GM18951 (cell line): ENCODE data around the gene PEX12.
A peak's percentile ranks its signal among the peaks of the same experiment; 100 is the strongest.
"Not testable (repeated sequence)": the region's sequence is repeated elsewhere in the genome, so short reads cannot be mapped to it uniquely, and the experiment has no call there.

Source experiments
- POLR2A ChIP-seq: IDR thresholded peaks from 4 replicates; pipeline ENCODE4 v1.6.1; 2011; ENCODE audit warnings: mild to moderate bottlenecking; ENCODE audit not compliant: insufficient read length, insufficient read depth; ENCODE audit errors: extremely low read depth
- in situ Hi-C: fragments of 300-500 bp; cut with MboI; formaldehyde crosslinking; loops from one replicate; pipeline ENCODE4 v1.12.0; 2022; ENCODE audit warnings: low sequenced_read_pairs, mixed read lengths, inconsistent platforms; ENCODE audit not compliant: unreplicated experiment

PEX12 gene

GRCh38 chr17:35596072-35596471, 17.7 kb upstream of the PEX12 start:
- in situ Hi-C loops = no loop called here
- no peak for TF ChIP-seq POLR2A

- TF ChIP-seq POLR2A = no peak
- in situ Hi-C loops = no loop called here
These were observed 10.0 kb upstream of the PEX12 start for GRCh38 chr17:35588196-35588920.

DNA sequence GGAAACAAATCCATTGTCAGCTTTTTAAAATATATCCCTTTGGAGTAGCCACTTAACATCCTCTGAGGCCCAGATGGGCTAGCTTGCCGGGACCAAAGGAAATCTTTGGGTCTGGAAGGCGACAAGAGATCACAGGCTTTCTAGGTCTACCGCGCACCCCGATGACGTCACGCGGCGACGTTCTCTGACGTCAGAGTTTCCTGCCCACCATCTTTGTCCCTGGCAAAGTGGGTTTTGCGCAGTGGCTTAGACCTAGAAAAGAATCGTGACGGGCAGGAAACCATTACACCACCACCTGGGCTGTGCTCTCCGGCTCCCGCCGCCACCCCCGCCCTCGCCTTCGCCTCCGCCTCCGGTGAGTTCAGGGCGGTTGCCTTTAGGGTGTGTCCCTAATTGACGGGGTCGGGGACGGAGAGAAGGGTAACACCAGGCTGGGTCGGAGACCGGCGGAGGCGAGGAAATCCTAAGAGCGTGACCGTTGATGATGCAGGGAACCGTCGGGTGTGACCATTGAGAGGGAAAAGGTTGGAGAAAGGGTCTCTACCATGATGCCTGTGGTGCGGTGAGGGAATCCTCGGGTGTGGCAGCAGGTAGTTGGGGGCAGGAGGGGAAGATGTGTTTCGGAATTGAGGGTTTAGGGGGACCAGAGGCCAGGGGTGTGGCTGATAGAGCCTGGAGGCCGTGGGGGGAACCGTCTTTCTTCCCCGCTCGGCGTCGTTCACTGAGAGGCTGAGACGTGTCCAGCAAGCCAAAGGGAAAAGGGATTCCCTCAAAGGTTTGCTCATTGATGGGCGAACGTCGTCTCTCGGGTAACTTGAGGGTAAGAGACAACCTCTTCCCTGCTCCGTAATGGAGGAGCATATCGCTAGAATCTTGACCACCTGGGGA, 8.9 kb upstream of the PEX12 start, which contains the start of gene AP2B1:
Gene AP2B1 (plus strand): TSS at position 249 of the 888 bp plus-strand sequence. CDS start 6,709 bp downstream, outside the sequence.
- in situ Hi-C loops = no loop called here
- TF ChIP-seq POLR2A = peak; percentile 58

- in situ Hi-C loops = no loop called here
These were observed 8.2 kb upstream of the PEX12 start for GRCh38 chr17:35586569-35587073.

GRCh38 chr17:35584061-35584460, 5.7 kb upstream of the PEX12 start:
- in situ Hi-C loops = no loop called here
- TF ChIP-seq POLR2A = no peak

More at GRCh38 chr17:35586569-35587073, 8.2 kb upstream of the PEX12 start:
- TF ChIP-seq POLR2A = no peak

DNA sequence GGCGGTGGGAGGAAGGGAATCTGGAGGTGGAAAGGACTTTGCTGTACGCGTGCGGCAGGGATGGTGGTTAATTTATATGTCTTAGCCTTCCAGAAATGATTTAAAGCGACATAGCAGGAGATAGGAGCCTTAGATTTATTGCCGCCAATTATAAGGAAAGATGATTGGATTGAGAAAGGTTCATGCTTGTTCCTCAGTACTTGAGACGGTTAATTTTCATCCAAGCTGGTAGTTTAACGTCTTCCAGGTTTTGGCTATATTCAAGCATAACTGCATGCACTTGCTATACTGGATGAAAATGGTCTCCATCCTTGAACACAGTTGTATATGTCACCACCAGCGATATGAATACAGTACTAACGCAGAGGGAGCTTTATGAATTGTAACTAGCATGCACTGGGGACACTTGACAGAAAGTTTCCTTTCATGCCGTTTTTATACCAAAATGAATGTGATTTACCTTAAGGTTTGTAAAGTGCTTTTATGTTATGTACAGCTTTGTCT, 610 bp upstream of the PEX12 start:
- TF ChIP-seq POLR2A = no peak
- in situ Hi-C loops = no loop called here

GRCh38 chr17:35577830-35578196, 558 bp downstream of the PEX12 start:
- in situ Hi-C loops = no loop called here

DNA sequence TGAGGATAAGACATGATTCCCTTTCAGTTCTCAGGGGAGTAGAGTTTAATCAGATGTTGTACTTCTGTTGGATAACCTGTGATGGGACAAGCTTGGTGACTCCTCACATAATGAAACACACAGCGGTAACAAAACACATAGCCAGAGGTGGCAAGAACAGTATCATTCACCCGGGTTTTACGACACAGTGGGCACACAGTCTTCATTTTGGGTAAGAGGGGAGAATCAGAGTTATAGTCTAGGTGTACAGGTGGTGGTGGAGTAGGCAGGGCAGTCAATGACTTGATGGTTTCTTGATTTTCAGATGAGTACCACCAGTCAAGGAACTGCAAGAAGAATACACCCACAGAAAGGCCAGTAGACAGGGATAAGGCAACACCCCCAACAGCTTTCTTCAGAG, 2.6 kb downstream of the PEX12 start:
- in situ Hi-C loops = no loop called here
- no peak for TF ChIP-seq POLR2A

More at GRCh38 chr17:35577830-35578196, 558 bp downstream of the PEX12 start:
- TF ChIP-seq POLR2A = no peak

- in situ Hi-C loops = no loop called here
These were observed 9.0 kb downstream of the PEX12 start for GRCh38 chr17:35569405-35569804.

DNA sequence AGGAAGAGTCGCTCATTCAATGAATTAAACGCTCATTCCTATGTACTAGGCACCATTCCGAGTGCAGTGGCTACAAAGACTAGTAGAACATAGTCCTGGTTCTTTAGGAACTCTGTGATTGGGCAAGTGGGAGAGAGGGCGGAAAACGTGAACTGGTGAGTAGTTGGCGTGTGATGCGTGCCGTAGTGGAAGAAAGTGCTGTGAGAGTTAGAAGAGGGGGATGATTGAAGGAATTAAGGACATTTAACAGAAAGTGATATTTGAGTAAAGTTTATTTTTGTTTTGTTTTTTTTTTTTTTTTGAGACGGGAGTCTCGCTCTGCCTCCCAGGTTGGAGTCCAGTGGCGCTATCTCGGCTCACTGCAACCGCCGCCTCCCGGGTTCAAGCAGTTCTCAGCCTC, 9.8 kb downstream of the PEX12 start:
- in situ Hi-C loops = no loop called here
- no peak for TF ChIP-seq POLR2A

More at GRCh38 chr17:35569405-35569804, 9.0 kb downstream of the PEX12 start:
- no peak for TF ChIP-seq POLR2A

DNA sequence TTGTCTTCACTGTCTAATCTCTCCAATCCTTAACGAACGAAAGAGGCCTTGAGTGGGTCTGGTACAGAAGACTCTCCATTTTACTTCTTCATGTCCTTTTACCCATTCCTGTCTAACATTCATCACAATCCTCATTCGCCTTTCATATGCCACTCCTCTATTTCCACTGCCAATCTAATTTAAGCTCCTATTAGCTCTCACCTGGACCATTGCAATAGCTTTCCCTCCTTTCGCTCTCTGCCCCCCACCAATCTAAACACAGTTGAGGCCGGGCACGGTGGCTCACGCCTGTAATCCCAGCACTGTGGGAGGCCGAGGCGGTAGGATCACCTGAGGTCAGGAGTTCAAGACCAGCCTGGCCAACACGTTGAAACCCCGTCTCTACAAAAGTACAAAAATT, 11.4 kb downstream of the PEX12 start:
- in situ Hi-C loops = no loop called here
- TF ChIP-seq POLR2A = no peak

DNA sequence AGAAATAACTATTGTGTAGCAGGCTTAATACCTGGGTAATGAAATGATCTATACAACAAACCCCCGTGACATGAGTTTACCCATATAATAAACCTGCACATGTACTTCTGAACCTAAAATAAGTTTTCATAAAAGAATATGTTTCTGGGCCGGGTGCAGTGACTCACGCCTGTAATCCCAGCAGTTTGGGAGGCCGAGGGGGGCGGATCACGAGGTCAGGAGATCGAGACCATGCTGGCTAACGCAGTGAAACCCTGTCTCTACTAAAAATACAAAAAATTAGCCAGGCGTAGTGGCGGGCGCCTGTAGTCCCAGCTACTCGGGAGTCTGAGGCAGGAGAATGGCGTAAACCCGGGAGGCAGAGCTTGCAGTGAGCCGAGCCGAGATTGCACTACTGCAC, 15.2 kb downstream of the PEX12 start:
- in situ Hi-C loops = not testable (repeated sequence)

GRCh38 chr17:35560703-35561102, 17.7 kb downstream of the PEX12 start, which contains the start of gene SLFN14:
TSS of gene SLFN14 (minus strand) at chr17:35560819. CDS start at chr17:35558062, 2,757 bp downstream.
- in situ Hi-C loops = no loop called here
- no peak for TF ChIP-seq POLR2A
